Middle frontal gyrus (tissue), 1 donor: Measurements from ENCODE around the gene HLX.

Source experiments
- DNase-seq: peaks from one replicate; pipeline ENCODE4 v3.0.0-alpha.2; 2015; ENCODE audit warnings: low spot score; ENCODE audit errors: extremely low spot score

The HLX gene

GRCh38 chr1:220879076-220879508 is at the start of gene HLX:
TSS of gene HLX (plus strand) at chr1:220879443. CDS start at chr1:220879858, 415 bp downstream.
- DNase-seq: no peak

DNA sequence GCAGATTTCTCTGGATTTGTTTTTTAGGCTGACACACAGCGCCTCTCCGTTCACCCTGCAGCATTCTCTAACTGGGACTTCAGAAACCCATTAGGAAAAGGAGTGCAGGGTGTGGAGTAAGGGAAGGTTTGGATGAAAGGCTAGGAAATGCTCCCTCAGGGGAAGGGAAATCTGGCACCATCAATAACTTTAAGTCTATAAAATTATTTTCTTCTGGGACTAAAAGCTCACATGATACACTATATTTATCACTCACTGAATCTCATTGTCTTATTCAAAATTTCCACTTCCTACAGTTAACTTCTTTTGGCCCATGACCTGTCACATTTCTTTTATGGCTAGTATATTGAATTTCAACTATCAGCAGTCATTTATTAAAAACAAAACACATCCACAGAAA is 45.8 kb upstream of the HLX start:
- no peak for DNase-seq

DNA sequence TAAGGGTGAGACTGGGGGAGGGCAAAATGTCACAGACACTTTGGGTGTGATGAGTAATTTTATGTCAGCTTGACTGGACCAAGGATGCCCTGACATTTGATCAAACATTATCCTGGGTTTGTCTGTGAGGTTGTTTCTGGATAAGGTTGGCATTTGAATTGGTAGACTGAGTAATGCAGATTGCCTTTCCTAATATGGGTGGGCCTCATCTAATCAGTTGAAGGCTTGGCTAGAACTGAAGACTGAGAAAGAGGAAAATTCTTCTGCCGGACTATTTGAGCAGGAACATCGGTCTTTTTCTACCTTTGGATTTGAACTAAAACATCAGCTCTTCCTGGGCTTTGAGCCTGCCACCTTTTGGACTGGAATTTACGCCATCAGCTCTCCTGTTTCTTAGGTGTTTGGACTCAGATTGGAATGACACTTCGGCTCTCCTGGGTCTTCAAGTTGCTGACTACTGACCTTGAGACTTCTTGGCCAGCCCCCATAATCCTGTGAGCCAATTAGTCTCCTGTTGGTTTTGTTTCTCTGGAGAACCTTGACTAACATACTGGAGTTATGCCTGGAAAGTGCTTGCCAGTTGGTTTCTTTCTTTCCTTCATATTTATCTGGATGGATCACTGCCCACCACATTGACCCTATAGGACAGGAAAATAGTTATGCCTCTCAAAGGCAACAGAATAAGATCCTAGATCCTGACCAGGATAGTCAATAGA is 44.9 kb upstream of the HLX start:
- DNase-seq: no peak

DNA sequence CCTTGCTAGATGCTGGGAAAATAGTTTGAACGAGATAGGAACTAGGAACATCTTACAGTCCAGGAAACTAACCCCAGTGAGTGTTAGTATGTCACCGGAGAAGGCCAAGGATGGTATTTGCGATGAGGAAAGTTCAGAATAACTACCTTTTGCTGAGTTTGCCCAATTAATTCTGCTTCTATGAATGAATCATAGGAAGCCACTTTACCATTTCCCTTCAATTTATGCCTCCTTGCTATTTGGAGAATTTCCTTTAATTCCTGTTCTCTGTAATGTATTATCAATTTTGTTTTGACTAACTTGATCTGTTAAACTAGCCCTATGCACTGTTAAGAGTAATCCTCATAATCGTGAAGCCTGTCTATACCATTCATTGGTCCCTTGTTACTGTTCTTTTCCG is 40.7 kb upstream of the HLX start:
- no peak for DNase-seq

DNA sequence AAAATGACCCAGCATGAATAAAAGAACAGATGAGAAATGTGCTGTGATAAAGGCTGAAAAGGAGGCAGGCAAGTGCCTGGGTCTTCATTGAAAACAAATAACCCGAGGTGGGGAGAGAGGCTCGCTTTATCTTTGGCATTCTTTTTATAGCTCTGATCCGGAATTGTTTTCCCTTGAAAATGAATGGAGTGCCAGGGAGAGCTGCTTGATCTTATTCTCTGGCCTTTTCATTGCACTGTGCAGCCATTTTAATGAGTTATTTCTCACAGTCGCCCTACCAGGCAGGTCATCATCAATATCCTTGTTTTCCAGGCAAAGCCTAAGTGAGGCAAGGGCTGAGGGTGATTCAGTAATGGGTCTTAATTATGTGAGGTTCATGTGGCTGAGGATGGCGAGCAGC is 39.8 kb upstream of the HLX start:
- DNase-seq: no peak

DNA sequence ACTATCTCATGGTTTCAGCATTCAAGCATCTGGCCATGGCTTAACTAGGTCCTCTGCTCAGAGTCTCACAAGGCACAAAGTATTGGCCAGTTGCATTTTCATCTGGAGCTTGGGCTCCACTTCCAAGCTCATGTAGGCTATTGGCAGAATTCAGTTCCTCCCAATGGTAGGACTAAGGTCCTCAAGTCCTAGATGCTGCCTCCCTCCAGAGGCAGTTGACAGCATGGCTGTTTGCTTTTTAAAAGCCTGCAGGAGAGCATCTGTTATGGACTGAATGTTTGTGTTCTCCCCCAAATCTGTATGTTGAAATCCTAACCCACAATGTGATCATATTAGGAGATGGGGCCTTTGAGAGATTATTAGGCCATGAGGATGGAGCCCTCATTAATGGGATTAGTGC is 38.0 kb upstream of the HLX start:
- DNase-seq: no peak

GRCh38 chr1:220843481-220844011 is 35.7 kb upstream of the HLX start:
- no peak for DNase-seq

- no peak for DNase-seq
These were observed 26.8 kb upstream of the HLX start for GRCh38 chr1:220852408-220852807.

- DNase-seq: no peak
These were observed 6.9 kb upstream of the HLX start for GRCh38 chr1:220872296-220872695.

DNA sequence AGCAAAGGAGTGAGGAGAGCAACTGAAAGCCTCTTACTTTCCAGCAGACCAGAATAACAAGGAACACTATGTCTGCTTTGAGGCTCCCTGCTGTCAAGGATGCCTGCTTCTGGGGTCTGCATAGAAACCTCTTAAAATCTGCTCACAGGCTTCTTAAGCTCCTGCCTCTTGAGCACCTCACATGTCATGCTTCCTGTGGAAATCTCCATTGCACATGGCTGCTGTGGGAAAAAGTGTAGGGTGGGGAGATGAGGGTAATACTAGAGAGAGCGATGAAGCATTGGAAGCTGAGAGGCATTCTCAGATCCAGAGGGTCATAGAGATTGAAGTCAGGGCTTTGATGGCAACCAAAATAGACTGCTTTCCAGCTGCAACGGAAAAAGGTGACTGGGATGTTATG is 6.2 kb upstream of the HLX start:
- no peak for DNase-seq

DNA sequence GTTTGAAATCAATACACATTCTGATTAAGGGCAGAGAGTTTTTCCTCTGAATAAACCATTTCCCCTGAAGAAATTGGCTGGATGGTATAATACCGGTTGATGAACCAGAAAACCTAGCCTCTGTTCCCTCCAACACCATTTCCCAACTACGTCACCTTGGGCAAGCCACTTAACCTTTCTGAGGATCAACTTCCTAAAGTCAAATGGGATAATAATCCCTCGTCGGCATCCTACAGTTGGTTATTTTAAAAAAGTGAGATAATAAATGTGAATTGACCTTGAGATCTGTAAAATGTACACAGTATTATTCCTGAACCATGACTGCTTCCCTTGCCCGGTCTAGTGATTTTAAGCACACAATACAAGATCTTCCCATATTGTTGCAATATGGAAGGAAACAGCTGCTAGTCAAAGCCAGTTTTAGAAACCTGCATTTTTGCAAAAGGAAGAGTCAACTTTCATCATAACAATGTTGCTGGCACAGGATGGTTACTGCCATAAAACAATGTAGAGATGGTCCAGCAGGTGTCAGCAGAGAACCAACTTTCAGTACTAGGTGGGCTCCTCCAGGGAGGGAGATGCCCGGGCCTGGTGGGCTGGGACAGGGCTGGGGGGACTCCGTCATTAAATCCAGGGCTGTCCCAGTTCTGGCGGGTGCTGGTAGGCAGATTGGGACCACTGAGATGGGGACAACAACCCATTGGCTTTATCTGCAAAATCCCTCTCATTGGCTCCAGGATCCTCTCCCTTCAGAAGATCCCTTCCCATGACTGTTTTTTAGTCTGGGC is 5.2 kb upstream of the HLX start:
- DNase-seq: no peak

GRCh38 chr1:220875260-220875659 is 4.0 kb upstream of the HLX start:
- DNase-seq: no peak

GRCh38 chr1:220876511-220877376 is 2.5 kb upstream of the HLX start:
- DNase-seq: no peak

DNA sequence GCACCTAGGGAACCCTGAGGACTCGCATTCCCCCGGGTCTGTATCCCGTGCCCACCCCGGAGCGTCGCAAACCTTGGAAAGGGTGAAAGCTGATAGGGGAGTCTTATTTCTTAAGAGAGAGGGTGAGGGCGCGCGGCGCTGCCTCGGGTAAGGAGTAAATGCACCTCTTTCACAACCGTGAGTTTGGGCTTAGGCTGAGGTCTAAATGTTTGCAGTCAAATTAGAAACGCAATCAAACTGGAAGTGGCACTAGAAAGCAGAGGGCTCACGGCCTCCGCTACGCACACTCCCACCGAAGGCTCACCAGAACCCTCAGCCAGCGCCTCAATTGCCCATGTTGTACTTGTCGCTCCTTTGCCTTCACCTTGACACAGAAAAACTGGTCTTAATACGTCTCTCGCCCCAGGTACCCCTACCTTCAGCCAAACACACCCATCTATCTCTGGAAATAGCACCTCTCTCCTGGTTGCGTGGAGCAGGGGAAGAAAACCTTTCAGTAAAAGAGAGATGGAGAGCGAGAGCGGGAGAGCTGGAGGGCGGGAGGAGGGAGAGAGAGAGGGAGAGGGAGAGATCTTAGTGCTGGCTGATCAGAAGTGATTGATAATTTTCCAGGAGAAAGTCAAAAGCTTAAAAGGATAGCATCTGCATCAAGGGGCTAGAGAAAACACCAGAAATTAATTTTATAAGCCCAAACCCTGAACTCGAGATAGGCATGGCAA is 1.7 kb upstream of the HLX start:
- no peak for DNase-seq

DNA sequence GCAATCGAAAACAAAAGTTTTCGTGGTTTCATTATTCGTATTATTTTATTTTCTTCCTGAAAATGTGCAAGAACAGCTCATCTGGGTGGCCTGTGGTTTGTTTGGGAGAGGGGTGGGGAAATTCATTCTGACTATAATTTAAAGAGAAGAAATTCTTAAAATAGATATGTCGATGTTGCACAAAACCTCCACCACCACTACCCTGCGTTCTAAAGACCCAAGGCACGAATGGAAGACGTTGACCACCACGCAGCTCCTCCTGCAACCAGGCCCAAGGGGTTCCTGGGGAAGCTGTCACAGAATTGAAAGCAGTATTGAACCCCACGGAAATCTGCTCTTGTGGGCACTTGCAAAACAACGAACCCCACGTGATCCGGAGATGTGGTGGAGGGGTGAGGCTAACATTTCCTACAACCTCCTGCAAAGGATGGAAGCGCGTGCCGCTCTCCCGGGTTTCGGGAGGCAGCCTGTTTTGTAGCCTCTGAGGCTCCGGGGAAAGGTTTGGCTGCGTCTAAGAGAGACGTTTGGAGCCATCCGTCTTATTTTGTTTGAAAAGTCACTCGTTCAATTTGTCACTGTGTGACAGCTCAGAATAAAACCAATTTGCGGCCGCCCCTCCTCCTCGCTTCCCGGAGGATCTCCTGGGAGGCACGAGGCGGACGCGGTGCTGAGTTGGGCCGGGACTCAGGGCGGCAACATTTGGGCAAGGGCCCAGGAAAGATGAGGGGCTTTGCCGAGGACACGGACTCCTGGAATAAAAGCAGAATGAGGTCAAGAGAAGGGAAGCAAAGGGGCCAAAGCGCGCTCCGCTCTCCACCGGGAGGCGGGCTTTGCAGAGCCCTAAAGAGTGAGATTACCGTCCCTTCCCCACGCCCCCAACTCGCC is 810 bp upstream of the HLX start:
- DNase-seq: no peak

DNA sequence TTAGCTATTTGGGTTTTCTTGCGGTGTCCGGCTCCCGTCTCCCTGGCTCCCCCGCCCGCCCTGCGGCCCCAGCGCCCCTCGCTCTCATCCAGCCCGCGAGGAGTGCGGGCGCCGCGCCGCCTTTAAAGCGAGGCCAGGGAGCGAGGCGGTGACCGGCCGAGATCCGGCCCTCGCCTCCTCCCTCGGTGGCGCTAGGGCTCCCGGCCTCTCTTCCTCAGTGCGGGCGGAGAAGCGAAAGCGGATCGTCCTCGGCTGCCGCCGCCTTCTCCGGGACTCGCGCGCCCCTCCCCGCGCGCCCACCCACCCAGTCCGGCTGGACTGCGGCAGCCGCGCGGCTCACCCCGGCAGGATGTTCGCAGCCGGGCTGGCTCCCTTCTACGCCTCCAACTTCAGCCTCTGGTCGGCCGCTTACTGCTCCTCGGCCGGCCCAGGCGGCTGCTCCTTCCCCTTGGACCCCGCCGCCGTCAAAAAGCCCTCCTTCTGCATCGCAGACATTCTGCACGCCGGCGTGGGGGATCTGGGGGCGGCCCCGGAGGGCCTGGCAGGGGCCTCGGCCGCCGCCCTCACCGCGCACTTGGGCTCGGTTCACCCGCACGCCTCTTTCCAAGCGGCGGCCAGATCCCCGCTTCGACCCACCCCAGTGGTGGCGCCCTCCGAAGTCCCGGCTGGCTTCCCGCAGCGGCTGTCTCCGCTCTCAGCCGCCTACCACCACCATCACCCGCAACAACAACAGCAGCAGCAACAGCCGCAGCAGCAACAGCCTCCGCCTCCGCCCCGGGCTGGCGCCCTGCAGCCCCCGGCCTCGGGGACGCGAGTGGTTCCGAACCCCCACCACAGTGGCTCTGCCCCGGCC is 492 bp downstream of the HLX start:
- DNase-seq: no peak

- DNase-seq: no peak
These were observed 1.1 kb downstream of the HLX start for GRCh38 chr1:220880362-220880670.

DNA sequence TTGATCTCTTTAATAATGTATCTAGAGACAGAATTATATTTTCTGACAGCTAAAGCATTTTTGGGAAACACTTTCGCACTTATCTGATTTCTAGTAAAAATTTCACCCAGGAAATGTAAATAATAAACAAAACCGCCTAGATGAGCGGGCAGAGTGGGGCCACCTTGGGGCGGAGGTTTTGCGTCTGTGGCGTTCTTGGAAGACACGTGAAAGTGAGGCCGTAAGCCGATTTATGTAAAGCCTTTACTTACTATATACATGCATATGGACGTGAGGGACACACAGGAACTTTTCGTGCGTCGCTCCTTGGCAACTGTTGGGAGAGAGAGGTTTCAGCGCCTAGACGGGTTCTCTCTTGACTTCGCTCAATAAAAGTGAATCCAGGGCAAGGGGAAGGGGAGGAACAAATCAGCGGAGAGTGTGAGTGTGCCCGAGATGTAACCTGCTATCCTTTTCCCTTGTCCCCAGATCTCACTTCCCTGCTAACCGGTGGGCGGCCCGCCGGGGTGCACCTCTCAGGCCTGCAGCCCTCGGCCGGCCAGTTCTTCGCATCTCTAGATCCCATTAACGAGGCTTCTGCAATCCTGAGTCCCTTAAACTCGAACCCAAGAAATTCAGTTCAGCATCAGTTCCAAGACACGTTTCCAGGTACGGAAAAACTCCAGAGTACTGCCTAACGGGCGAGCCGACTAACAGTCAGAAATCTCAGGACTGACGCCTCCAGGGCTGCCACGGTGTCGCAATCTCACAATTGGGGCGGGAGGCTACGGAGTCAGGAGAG is 1.7 kb downstream of the HLX start:
- no peak for DNase-seq
